HTR-8/SVneo (cell line): ENCODE measurements around the gene ANP32B.
"Not testable (repeated sequence)": the region's sequence is repeated elsewhere in the genome, so short reads cannot be mapped to it uniquely, and the experiment has no call there.

Source experiments
- DNase-seq: peaks from one replicate; pipeline ENCODE4 v3.0.0; 2011; ENCODE audit warnings: low spot score, mixed read lengths; ENCODE audit not compliant: insufficient read length
- FAIRE-seq: peaks from 2 replicates; lab custom pipeline; 2011; peaks lifted over from hg19 to GRCh38; lab: Jason Lieb, UNC

Gene ANP32B

DNA sequence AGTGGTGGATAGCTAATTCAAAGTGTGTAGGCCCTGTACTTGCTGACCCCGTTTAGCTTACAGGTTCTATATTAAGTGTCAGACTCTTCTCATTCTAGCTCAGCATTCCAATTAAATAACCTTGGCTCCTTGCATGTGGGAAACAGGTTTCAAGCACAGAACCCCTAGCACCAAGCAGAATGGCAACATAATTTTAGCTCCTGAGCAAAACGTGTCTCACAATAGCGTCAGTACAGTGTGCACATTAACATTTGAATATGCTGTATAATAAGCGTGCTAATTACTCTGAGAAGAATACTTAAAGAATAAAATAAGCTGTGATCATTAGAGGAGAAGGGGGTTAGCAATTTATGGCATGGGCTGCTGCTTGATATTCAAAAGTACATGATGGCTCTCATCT, 21.0 kb upstream of the ANP32B start:
- no peak for DNase-seq
- FAIRE-seq, result no peak

DNA sequence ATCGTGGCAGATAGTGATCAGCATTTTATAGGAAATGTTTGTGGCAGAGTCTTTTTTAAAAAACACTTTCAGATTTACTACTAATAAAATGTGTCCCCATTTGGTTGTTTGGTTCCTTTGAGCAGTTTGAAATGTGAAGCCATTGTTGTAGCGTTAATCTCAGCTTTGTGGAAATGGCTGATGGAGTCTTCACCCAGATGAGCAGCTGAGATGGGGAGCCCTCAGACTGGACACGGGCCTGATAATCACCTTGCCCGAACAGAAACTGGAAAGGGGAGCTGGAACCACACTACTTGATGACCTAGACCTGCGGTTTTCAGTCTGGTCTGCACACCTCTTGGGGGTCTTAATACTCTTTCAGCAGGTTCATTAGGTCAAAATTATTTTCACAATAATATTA, 20.6 kb upstream of the ANP32B start:
- no peak for FAIRE-seq
- no peak for DNase-seq

GRCh38 chr9:97963232-97963631, 19.9 kb upstream of the ANP32B start:
- no peak for FAIRE-seq
- no peak for DNase-seq

- no peak for FAIRE-seq
- DNase-seq, result no peak
Measured at GRCh38 chr9:97964901-97965300, 18.2 kb upstream of the ANP32B start.

GRCh38 chr9:97966493-97966892, 16.6 kb upstream of the ANP32B start:
- no peak for FAIRE-seq

GRCh38 chr9:97969014-97969413, 14.1 kb upstream of the ANP32B start:
- FAIRE-seq (no peak), DNase-seq (no peak)

More at GRCh38 chr9:97966493-97966892, 16.6 kb upstream of the ANP32B start:
- DNase-seq, result no peak

GRCh38 chr9:97970165-97970564, 13.0 kb upstream of the ANP32B start:
- DNase-seq, result no peak

GRCh38 chr9:97972753-97973152, 10.4 kb upstream of the ANP32B start:
- no peak for FAIRE-seq
- DNase-seq, result no peak

More at GRCh38 chr9:97970165-97970564, 13.0 kb upstream of the ANP32B start:
- no peak for FAIRE-seq

DNA sequence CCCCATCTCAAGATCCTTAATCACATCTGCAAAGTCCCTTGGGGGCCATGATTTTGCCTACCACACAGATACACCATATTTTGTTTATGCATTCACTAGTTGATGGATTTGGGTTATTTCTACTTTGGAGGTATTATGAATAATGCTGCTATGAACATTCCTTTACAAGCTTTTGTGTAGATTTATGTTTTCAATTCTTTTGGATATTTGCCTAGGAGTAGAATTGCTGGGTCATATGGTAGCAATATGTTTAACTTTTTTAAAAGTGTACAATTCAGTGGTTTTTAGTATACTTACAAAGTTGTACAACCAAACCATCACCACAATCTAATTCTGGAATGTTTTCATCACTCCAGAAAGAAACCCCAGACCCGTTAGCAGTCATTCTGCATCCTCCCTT, 7.8 kb upstream of the ANP32B start:
- no peak for FAIRE-seq
- DNase-seq, result no peak

DNA sequence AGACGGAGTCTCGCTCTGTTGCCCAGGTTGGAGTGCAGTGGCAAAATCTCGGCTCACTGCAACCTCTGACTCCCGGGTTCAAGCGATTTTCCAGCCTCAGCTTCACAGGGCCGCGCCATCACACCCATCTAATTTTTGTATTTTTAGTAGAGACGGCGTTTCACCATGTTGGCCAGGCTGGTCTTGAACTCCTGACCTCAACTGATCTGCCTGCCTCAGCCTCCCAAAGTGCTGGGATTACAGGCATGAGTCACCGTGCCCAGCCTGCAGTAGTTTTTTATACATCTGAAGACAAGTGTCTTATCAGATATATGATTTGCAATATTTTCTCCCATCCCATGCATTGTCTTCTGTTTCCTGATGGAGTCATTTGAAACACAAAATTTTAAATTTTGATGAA, 6.5 kb upstream of the ANP32B start:
- not testable (repeated sequence) for FAIRE-seq

DNA sequence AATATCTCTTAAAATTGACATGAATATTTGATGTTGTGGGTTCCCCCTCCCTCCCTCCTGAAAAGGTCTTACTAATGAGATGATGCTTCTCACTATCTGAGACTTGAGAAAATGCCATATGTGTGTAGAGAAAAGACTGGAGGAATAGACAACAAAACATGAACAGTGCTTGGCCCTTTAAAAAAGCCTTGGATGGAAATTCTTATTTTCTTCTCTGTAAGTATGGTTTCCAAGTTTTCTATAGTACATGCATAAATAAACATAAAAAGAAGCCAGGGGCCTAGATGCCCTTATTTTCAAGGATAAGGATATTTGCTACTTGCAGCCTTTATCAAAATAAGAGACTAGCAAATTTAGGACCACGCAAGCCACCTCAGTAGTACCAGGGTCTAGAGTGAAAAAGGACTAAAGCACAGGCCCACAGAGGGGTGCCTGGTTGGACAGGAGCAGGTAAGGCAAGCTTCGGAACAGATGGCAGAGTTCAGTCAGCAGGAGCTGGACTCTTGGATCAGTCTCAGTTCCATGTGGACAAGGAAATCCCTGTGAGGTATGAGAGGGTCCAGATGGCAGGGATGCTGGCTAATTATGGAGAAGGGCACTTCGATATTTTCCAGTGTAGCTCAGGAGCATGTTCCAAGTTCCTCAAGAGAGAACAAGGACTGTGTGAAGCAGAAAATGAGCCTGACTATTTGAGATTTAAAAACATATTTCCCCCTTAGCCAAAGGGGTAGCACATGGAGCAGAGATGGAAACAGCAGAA, 4.6 kb upstream of the ANP32B start:
- FAIRE-seq (no peak), DNase-seq (no peak)

More for the DNA sequence above, 6.5 kb upstream of the ANP32B start:
- not testable (repeated sequence) for DNase-seq

GRCh38 chr9:97979788-97980478, 3.2 kb upstream of the ANP32B start:
- DNase-seq (no peak), FAIRE-seq (no peak)

- FAIRE-seq, result no peak
- no peak for DNase-seq
Measured at GRCh38 chr9:97980479-97980803, 2.7 kb upstream of the ANP32B start.

- FAIRE-seq (no peak), DNase-seq (no peak)
Measured at GRCh38 chr9:97980918-97981845, 2.0 kb upstream of the ANP32B start.

- FAIRE-seq (no peak), DNase-seq (no peak)
Measured at GRCh38 chr9:97981846-97982682, 1.1 kb upstream of the ANP32B start.

DNA sequence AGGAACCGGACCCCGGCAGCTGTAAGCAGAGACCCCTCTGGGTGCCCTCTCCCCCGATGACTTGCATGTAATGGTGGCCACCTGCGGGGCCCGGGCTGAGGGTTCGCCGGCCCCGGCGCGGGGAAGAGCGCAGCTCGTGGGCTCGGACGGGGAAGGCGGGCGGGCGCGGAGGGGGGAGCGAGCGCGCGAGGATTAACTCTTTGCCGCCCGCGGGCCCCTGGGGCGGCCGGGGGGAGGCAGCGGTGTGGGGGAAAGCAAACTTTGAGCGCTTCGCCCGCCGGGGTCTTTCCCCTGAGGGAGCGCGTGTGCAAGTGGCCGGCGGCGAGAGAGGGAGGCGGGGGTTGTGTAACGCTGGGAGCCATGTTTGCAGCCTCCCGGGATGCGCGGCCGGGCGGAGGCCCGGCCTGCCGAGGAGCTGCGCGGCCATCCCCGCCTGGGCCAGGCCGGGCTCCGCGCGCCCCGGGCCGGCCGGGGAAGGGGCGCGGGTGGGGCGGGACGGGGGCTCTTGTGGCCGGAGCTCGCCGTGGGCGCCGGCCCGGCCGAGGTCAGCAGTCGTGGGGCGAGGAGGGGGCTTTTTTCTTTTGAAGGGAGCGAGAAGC, 547 bp downstream of the ANP32B start:
- DNase-seq (peak; percentile 17), FAIRE-seq (no peak)

GRCh38 chr9:97984188-97985057, 1.3 kb downstream of the ANP32B start:
- FAIRE-seq (no peak), DNase-seq (peak; percentile 38)

DNA sequence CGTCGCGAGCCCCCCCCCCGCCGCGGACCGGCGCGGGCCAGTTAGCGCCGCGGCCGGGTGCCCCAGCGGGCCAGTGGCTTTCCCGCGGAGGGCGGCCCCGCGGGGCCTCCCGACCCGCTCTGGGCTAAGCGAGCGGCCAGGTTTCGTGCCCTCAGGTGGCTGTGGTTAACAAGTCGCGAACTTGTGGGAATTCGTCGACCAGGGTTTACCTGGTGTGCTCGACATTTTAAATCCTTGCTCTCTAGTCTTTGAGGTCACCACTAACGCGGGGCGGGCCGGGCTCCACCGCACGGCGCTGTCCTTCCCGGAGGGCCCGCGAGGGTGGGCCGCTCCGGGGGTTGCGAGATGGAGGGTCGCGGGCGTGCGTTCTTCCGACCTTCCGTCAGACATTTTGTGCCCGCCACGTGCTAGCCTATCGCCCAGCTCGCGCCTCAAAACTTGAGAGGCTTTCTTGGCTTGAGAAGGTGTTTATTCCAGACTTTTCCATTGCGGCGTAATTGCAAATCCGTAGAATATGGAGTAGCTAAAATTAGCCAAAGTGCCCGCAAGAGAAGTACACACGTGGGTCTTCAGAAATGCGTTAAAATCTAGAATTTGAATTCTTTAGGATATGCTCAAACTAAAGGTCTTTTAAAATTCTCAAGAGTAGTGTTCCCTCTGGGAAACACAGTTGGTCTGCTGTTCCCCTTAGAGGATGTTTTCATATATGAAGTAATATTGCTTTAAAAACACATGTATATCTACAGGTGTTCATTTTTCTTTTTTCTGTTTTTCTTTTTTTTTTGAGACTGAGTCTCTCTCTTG, 2.1 kb downstream of the ANP32B start:
- DNase-seq (peak; percentile 20), FAIRE-seq (no peak)
